ENCODE data around the gene SNTG2. TPM values are rescaled to one million over a fixed set of nuclear protein-coding genes. Genes with fewer than 3 reads are reported as not detected.

SNTG2 gene
- total RNA-seq, 1 experiment from 2014 or later = not detected

- intact Hi-C loops (cut with micrococcal nuclease; ENCODE audit: unreplicated experiment) = no loop called here
- Histone ChIP-seq H3K9me3 (no peaks in the 10 kb centered on the region), H3K27me3 (replicated peaks; ENCODE audit: control insufficient read depth, insufficient read depth, low read length) (no peaks in the 10 kb centered on the region), H3K4me3 (ENCODE audit: low read depth, low read length) (no peak overlapping the region), H3K36me3 (ENCODE audit: control insufficient read depth, insufficient read depth, low read length) (no peaks in the 10 kb centered on the region), H3K4me1 (no peaks in the 10 kb centered on the region)
- ChIA-PET POLR2A (no interaction called here), CTCF (no interaction called here)
- no TSS peak for BruUV-seq (replicated peaks)
- no peak overlapping the region for H3K4me3 Mint-ChIP-seq (ENCODE audit: unreplicated experiment)
- DNase-seq = no peak
- peaks cover 23% of the 10 kb centered on the region for H3K27me3 Mint-ChIP-seq (ENCODE audit: insufficient read depth, unreplicated experiment)
- H3K4me1 Mint-ChIP-seq (ENCODE audit: low read depth, unreplicated experiment) = no peaks in the 10 kb centered on the region
- TF ChIP-seq CTCF (IDR thresholded peaks at IDR 0.05; ENCODE audit: insufficient read depth in 1 of 2, low read depth in 1 of 2, low read length in 1 of 2, severe bottlenecking in 1 of 2, unreplicated experiment in 1 of 2) = no peak
- H3K36me3 Mint-ChIP-seq (ENCODE audit: insufficient read depth, unreplicated experiment) = no peaks in the 10 kb centered on the region
- no peaks in the 10 kb centered on the region for H3K9me3 Mint-ChIP-seq (ENCODE audit: unreplicated experiment)
- no peak overlapping the region for H3K27ac Mint-ChIP-seq (ENCODE audit: unreplicated experiment)
Measured at GRCh38 chr2:1398191-1398590, 447.5 kb downstream of the SNTG2 start.

GRCh38 chr2:1400943-1401735 is 450.5 kb downstream of the SNTG2 start:
- intact Hi-C loops (cut with micrococcal nuclease; ENCODE audit: unreplicated experiment) = no loop called here
- no peak for DNase-seq
- POLR2A ChIA-PET = no interaction called here
- no peak overlapping the region for H3K4me3 ChIP-seq (ENCODE audit: low read depth, low read length)
- no TSS peak for BruUV-seq (replicated peaks)
- no peak for TF ChIP-seq CTCF (IDR thresholded peaks at IDR 0.05; ENCODE audit: insufficient read depth in 1 of 2, low read depth in 1 of 2, low read length in 1 of 2, severe bottlenecking in 1 of 2, unreplicated experiment in 1 of 2)
- Mint-ChIP-seq H3K27ac (ENCODE audit: unreplicated experiment) (no peak overlapping the region), H3K9me3 (ENCODE audit: unreplicated experiment) (peaks cover 14% of the 10 kb centered on the region), H3K4me1 (ENCODE audit: low read depth, unreplicated experiment) (no peaks in the 10 kb centered on the region), H3K4me3 (ENCODE audit: unreplicated experiment) (no peak overlapping the region), H3K27me3 (ENCODE audit: insufficient read depth, unreplicated experiment) (peaks cover 22% of the 10 kb centered on the region), H3K36me3 (ENCODE audit: insufficient read depth, unreplicated experiment) (no peaks in the 10 kb centered on the region)
- no peaks in the 10 kb centered on the region for H3K9me3 ChIP-seq
- no peaks in the 10 kb centered on the region for H3K36me3 ChIP-seq (ENCODE audit: control insufficient read depth, insufficient read depth, low read length)
- no peaks in the 10 kb centered on the region for H3K27me3 ChIP-seq (replicated peaks; ENCODE audit: control insufficient read depth, insufficient read depth, low read length)
- CTCF ChIA-PET = no interaction called here
- H3K4me1 ChIP-seq = no peaks in the 10 kb centered on the region

GRCh38 chr2:1402064-1402463 is 451.4 kb downstream of the SNTG2 start:
- Histone ChIP-seq H3K36me3 (ENCODE audit: control insufficient read depth, insufficient read depth, low read length) (no peaks in the 10 kb centered on the region), H3K4me3 (ENCODE audit: low read depth, low read length) (no peak overlapping the region), H3K9me3 (no peaks in the 10 kb centered on the region), H3K4me1 (no peaks in the 10 kb centered on the region), H3K27me3 (replicated peaks; ENCODE audit: control insufficient read depth, insufficient read depth, low read length) (no peaks in the 10 kb centered on the region)
- BruUV-seq (replicated peaks) = no TSS peak
- Mint-ChIP-seq H3K27me3 (ENCODE audit: insufficient read depth, unreplicated experiment) (peaks cover 22% of the 10 kb centered on the region), H3K9me3 (ENCODE audit: unreplicated experiment) (peaks cover 14% of the 10 kb centered on the region), H3K4me3 (ENCODE audit: unreplicated experiment) (no peak overlapping the region), H3K4me1 (ENCODE audit: low read depth, unreplicated experiment) (no peaks in the 10 kb centered on the region), H3K36me3 (ENCODE audit: insufficient read depth, unreplicated experiment) (no peaks in the 10 kb centered on the region), H3K27ac (ENCODE audit: unreplicated experiment) (no peak overlapping the region)
- POLR2A ChIA-PET = no interaction called here
- TF ChIP-seq CTCF (IDR thresholded peaks at IDR 0.05; ENCODE audit: insufficient read depth in 1 of 2, low read depth in 1 of 2, low read length in 1 of 2, severe bottlenecking in 1 of 2, unreplicated experiment in 1 of 2) = no peak
- intact Hi-C loops (cut with micrococcal nuclease; ENCODE audit: unreplicated experiment) = no loop called here
- CTCF ChIA-PET = no interaction called here
- no peak for DNase-seq
